HG03439 (cell line): ENCODE data around the gene PWP2.
"Not testable (repeated sequence)": the region's sequence is repeated elsewhere in the genome, so short reads cannot be mapped to it uniquely, and the experiment has no call there.

Source experiments
- ATAC-seq: cut with Tn5 transposase; IDR thresholded peaks from one replicate; pipeline ENCODE4 v1.9.1; 2021; ENCODE audit warnings: mild to moderate bottlenecking, moderate library complexity; ENCODE audit not compliant: unreplicated experiment

Gene PWP2

GRCh38 chr21:44082648-44083440, 24.4 kb upstream of the PWP2 start:
- no peak for ATAC-seq

GRCh38 chr21:44083631-44084291, 23.4 kb upstream of the PWP2 start:
- ATAC-seq = no peak

DNA sequence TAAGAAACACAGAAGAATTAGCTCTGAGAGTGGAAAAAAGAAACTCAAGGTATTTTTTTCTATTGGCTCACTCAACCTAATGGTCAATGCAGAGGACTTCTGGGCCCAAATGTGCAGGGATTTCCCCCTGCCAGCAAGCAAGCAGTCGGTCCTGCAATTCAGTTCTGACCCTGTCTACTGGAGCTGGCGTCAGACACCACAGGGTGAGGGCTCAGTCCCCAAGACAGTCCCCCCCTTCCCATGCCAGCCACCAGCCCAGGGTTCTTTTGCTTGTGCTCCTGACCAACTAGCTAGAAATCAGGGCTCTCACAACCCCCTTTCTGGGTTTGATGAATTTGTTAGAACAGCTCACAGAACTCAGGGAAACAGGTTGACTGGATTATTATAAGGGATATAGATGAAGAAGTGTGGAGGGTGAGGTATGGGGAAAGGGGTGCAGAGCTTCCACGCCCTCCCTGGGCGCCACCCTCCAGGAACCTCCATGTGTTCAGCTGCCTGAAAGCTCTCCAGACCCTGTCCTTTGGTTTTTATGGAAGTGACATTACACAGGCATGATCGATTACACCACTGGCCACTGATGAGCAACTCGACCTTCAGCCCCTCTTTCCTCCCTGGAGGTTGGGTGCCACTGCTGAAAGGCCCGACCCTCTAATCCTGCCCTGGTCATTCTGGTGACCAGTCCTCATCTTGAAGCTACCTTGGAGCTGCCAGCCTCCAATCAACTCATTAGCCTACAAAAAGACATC, 22.5 kb upstream of the PWP2 start:
- no peak for ATAC-seq

DNA sequence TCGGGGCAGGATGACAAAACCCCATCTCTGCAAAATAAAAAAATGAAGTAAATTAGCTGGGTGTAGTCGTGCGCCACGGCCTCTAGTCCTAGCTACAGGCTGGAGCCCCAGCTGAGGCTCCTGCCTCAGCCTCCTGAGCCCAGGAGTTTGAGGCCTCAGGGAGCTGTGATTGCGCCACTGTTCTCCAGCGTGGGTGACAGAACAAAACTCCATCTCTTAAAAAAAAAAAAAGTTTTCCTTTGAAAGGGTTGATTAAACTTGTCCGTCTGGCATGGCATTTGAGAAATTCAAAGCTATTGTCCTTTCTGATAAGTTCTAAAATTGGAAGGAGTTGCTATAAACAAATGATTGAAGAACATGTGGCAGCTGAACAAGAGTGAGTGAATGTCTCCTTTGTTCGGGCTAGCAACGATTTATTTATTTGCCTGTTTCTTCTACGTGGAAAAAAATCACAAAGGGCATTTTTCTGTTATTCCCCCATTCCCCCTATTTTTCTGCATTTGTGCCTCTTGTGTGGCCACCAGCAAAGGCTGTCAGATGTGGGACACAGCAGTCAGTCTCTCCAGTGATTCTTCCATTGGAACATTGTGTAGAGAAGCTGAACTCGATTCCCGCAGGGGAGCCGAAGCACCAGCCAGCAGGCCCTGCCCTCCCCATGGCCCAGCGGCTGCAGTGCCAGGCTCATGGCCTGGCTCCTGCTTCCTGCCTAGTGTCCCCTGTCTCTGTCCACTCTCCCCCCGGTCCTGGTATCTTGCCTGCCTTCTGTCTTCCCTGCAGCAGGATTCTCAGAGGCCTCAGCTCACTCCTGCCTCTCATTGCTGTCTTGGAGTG, 21.5 kb upstream of the PWP2 start:
- no peak for ATAC-seq

DNA sequence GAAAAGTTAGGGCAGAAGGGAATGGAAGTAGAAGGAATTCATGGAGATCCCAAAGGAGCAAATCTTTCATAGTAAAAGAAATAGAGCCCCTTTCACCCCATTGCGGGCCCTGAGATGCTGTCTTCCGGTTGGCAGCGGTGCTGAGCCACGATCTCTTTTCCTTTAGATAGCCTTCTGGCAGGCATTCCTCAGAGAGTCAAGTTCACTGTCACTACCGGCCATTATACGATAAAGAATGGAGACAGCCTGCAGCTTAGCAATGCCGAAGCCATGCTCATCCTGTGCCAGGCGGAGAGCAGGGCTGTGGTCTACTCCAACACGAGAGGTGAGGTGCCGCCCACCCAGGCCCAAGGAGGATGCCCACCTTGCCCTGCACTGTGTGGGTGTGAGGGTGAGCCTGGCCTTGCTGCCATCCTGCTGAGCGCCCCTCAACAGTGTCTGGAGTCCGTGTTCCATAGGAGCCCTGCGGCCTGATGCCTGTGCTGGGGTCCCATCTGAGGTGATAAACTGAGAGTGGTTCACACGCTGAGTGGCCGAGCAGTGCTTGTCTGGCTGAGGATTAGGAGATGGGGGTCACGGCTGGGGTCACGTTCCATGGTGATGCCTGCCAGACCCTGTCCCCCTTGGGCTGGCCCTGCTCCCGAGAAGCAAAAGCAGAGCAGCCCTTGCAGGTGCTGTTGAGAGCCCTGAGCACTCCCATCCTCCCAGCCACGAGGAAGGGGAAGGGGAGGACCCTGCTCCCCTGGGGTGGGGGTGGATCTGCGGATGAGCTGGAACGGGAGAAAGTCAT, 20.4 kb upstream of the PWP2 start:
- no peak for ATAC-seq

DNA sequence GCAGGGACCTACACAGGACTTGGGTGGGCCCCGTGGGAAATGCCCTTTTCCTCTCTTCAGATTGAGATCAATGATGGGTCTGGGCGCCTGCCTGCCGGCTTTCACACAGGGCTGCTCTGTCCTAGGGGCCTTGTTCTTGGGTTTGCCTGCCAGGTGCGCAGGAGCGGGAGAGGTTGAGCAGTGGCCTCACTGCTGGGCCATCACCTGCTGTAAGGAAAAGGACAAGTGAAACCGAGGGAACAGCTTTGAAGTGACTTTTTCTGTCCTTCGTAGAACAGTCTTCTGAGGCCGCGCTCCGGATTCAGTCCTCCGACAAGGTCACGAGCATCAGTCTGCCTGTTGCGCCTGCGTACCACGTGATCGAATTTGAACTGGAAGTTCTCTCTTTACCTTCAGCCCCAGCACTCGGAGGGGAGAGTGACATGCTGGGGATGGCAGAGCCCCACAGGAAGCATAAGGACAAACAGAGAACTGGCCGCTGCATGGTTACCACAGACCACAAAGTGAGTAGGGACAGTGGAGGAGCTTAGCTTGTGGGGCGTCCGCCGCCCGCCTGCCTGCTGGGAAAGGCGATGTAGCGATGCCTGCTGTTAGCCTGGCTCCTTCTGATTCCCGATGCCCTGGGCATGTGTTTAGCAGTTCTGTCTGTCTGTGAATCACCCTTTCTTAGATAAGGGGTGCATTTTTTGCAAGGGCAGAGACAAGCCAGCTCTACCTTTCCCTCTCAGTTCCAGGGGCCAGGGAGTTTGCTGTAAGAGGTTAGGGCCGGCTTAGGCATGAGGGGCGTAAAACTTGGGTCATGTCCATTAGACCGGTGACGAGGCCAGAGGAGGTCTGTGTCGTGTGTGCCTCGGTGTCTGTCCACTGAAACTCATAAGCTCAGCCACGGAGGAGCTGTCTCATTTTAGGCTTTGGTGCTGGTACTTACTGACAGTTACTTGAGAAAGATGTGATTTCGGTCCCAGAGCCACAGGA, 19.5 kb upstream of the PWP2 start:
- ATAC-seq = no peak

GRCh38 chr21:44088401-44088780, 18.8 kb upstream of the PWP2 start:
- no peak for ATAC-seq

DNA sequence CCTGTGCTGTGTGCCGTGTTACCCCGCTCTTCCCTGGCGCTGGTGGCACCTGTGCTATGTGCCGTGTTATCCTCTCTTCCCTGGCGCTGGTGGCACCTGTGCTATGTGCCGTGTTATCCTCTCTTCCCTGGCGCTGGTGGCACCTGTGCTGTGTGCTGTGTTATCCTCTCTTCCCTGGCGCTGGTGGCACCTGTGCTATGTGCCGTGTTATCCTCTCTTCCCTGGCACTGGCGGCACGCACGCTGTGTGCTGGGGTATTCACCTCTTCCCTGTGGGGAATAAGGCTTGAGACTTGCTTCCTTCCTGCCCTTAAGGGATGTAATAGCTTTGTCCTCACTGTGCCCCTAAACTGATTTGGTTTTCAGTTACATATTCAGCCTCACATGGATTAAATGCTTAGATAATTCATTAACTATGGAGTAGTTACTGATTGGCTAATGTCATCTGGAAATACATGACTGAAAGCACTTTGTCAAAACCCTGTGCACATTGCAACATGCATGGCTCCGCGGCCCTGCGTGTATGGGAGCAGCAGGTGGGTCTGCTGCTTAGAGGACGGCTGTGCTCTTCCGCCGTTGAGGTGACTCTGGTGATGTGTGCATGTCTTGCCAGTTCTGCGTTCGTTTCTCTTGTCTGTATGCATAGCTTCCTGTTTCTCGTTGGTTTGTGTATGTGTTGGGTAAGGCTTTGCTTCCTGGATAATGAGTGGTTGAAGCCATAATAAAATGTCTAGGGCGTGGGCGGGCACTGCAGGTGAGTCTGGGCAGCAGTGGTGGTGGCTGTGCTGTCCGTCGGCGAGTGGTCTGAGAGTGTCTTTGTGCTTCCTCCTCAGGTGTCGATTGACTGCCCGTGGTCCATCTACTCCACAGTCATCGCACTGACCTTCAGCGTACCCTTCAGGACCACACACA, 17.9 kb upstream of the PWP2 start:
- ATAC-seq = no peak

- ATAC-seq = no peak
Observed at GRCh38 chr21:44090325-44090724, 16.9 kb upstream of the PWP2 start.

DNA sequence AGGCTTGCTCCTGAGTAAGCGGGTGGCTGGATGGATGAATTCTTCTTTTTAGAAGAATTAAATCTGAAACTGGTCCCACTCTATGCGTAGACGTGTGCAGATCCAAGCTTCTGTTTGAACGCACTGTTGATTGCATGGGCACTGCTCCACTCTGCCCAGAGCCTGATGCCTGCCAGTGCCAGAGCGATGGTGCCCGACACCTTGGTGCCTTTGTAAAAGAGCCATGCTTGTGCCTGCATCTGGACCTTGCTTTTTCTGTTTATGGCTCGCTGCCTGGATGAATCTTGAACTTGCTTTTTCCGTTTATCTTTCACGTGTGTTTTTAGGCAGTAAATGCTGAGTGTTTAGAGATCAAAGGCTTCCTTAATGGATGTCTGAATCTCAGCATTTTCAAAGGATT, 15.0 kb upstream of the PWP2 start:
- ATAC-seq = no peak

DNA sequence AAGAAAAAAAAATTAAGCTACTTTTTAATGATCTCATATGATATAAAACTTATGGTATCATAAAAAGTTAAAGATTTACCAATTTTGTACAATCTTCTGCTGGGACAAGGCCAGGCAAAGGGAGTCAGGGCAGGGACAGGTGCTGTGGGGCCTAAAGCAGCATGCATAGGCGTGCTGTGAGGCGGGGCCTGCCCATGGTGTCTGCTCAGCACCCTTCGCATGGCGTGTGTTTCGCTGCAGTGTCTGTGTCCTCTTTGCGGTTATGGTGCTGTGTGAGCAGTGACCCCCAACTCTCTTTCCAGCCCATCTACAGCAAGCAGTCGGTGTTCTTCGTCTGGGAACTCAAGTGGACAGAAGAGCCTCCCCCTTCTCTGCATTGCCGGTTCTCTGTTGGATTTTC, 13.4 kb upstream of the PWP2 start:
- ATAC-seq = no peak

GRCh38 chr21:44094832-44095231, 12.4 kb upstream of the PWP2 start:
- no peak for ATAC-seq

- ATAC-seq = not testable (repeated sequence)
Observed at GRCh38 chr21:44098507-44098906, 8.7 kb upstream of the PWP2 start.

DNA sequence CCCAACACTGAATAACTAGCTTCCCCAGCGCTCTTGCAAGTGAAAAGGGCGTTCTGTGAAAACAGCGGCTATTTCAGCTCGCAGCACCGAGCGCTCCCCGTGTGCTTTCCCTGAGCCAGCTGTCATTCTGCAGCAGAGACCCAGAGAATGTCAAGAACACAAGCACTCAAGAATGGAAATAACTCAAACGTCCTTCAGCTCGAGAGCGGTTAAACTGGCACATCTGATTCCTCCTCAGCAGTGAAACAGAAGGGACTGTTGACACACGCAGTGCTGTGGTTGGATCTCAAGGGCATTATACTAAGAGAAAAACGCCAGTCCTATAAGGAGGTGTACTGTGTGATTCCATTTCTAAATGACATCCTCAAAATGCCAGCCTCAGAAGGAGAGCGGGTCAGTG, 8.2 kb upstream of the PWP2 start:
- ATAC-seq = not testable (repeated sequence)

DNA sequence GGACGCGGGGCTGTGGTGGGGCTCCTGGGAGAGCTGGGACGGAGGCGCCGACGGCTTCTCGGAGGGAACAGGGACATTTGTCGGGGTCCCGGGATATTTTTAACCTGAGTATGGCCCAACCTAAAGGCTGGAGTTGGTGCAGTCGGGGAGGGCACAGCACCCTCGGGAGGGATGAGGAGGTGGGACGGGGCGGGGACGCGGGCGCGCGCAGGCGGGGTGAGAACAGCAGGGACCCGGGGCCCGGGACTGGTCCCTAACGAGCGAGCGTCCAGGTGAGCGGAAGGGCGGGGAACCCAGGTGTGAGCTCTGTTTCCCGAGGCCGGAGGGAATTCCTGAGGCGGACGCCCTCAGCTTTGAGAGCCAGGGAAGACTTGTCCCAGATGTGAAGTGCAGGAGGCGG, 390 bp downstream of the PWP2 start:
- not testable (repeated sequence) for ATAC-seq

GRCh38 chr21:44113702-44114371, 6.6 kb downstream of the PWP2 start:
- not testable (repeated sequence) for ATAC-seq

- ATAC-seq = not testable (repeated sequence)
Observed at GRCh38 chr21:44122131-44122530, 14.9 kb downstream of the PWP2 start.
